ENCODE measurements around the gene SLC32A1.

The SLC32A1 gene

GRCh38 chr20:38723848-38724625, at the start of gene SLC32A1:
Gene SLC32A1 (plus strand): TSS chr20:38724486. CDS start chr20:38724725, 239 bp downstream.
- no peak for DNase-seq

GRCh38 chr20:38674765-38675133, 49.5 kb upstream of the SLC32A1 start:
- no peak for DNase-seq

- DNase-seq = no peak
Observed at GRCh38 chr20:38676576-38676975, 47.7 kb upstream of the SLC32A1 start.

GRCh38 chr20:38680500-38681306, 43.6 kb upstream of the SLC32A1 start:
- DNase-seq = no peak

- DNase-seq = no peak
Observed at GRCh38 chr20:38685271-38685670, 39.0 kb upstream of the SLC32A1 start.

- DNase-seq = peak; percentile 4
Observed at GRCh38 chr20:38685853-38686473, 38.3 kb upstream of the SLC32A1 start.

- peak; percentile 23 for DNase-seq
Observed at GRCh38 chr20:38692436-38693411, 31.6 kb upstream of the SLC32A1 start.

GRCh38 chr20:38697306-38697705, 27.0 kb upstream of the SLC32A1 start:
- no peak for DNase-seq

GRCh38 chr20:38698541-38698940, 25.7 kb upstream of the SLC32A1 start:
- no peak for DNase-seq

- no peak for DNase-seq
Observed at GRCh38 chr20:38700141-38700540, 24.1 kb upstream of the SLC32A1 start.

- DNase-seq = no peak
Observed at GRCh38 chr20:38700926-38701325, 23.4 kb upstream of the SLC32A1 start.

- no peak for DNase-seq
Observed at GRCh38 chr20:38703526-38703925, 20.8 kb upstream of the SLC32A1 start.

GRCh38 chr20:38704136-38704535, 20.1 kb upstream of the SLC32A1 start:
- DNase-seq = no peak

- no peak for DNase-seq
Observed at GRCh38 chr20:38706509-38706908, 17.8 kb upstream of the SLC32A1 start.

- no peak for DNase-seq
Observed at GRCh38 chr20:38714308-38714707, 10.0 kb upstream of the SLC32A1 start.

- no peak for DNase-seq
Observed at GRCh38 chr20:38715646-38716045, 8.6 kb upstream of the SLC32A1 start.

- no peak for DNase-seq
Observed at GRCh38 chr20:38722683-38723016, 1.6 kb upstream of the SLC32A1 start.

GRCh38 chr20:38723017-38723847, 1.1 kb upstream of the SLC32A1 start:
- DNase-seq = no peak

- DNase-seq = no peak
Observed at GRCh38 chr20:38724626-38725147, 401 bp downstream of the SLC32A1 start.

GRCh38 chr20:38725148-38725901, 1.0 kb downstream of the SLC32A1 start:
- DNase-seq = no peak
